GM18508 (cell line): ENCODE measurements around the gene RFTN2.
A peak's percentile ranks its signal among the peaks of the same experiment; 100 is the strongest.
"Not testable (repeated sequence)": the region's sequence is repeated elsewhere in the genome, so short reads cannot be mapped to it uniquely, and the experiment has no call there.

Experiments used
- ATAC-seq: cut with Tn5 transposase; IDR thresholded peaks from one replicate; pipeline ENCODE4 v1.9.1; 2021; ENCODE audit warnings: moderate number of reproducible peaks; ENCODE audit not compliant: insufficient read depth, unreplicated experiment

Gene RFTN2

DNA sequence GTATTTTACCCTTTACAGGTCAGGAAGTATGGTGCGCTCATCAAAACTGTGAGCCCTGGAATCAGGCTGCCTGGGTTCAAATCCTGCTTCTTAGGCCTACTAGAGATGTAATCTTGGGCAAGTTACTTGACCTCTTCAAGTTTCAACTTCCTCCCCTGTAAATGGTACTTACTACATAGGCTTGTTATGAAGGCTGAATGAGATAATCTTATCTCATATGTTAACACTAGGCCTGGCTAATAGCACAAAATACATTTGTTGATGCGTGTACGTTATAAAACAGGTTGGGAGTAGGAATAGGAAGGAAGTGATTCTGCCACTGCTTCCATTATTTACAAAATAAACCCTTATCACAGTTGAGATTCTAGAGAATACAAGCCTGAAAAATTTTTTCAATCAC lies 1.7 kb upstream of the RFTN2 start:
- no peak for ATAC-seq

DNA sequence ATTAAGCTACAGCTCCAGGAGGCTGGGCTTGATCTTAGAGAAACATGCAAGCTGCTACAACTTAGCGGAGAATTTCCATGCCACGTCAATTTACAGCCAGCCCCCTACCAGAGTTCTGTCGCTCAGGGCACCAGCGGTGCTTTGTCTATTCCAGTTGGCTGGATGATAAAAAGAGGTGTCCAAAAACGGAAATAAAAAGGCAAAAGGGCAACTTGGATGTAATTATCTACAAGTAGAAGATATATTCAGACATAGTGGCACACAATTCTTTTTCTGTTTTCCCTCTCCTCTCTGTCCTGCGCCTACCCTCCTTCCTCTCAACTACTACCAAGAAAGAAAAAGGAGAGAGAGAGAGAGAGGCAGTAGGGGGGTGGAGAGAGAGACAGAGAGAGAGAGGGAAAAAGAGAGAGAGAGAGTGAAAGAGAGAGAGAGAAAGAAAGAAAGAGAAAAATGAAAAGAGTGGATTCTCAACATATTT lies 363 bp upstream of the RFTN2 start:
- ATAC-seq: no peak

DNA sequence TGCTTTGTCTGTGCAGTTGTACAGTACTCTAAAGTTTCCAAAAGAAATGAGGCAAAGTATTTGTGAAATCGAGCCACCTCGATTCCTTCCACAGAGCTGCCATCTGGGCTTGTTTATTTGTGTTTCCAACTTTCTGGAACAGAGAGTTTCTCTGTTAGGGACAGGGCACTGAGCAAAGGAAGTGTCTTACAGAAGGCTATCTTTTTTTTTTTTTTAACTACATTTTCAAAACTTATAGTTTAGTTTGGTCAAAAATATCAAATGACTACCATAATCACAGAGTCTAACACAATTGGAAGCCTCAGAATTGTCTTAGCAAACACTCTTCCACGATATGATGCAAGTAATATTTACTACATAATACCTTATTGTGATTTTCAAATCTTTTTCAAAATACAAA lies 796 bp downstream of the RFTN2 start:
- no peak for ATAC-seq

DNA sequence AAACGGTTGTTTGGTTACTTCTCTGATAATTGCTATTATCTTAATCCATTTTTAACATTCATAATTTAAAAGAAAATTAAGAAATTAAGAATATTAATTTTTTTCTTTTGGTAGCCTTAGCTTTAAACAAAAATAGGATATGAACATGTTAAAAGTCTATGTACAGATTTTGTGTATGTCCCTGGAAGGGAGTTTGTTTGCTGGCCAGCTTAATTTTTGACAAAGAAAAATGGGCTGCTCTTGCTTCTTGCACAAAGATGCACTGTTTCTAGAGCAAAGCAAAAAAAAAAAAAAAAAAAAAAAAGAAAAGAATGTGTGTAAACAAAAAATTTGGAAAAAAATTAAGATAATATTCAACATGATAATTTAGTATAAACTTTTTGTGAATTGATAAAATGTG lies 1.3 kb downstream of the RFTN2 start:
- no peak for ATAC-seq

DNA sequence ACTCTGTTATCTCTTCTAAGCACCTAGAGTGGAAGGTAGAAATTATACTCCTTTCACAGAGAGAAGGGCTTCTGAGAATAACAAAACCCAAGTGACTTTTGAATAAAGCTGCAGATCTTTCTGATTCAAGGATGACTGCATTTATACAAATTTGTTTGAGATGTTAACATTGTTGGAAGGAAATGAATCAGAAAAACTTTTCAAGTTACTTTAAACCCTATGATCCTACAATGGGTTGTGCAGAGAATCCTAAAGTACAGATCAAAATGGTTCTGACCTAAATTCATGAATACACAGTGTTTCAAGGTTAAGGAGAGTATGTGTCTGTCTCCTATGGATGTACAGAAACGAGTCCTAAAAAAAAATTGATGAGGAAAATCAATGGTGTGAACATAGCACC lies 1.8 kb downstream of the RFTN2 start:
- no peak for ATAC-seq

DNA sequence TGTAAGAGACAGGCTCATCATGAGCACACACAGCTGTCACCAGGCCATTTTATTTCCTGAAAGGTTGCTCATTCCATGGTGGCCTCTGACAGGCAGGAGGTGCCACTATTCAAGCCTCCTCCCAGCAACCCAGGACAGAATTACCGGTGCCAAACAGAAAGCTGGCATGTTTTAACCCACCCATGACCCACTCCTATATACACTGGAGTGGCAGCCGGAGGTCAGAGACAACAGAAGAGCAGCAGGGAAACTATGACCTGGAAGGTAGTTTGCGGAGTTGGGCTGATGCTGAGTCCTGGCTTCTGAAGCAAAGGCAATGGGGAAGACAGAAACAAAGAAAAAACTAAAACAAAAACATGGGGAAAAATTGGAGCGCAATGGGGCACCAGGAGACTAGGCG lies 2.3 kb downstream of the RFTN2 start:
- ATAC-seq: no peak

DNA sequence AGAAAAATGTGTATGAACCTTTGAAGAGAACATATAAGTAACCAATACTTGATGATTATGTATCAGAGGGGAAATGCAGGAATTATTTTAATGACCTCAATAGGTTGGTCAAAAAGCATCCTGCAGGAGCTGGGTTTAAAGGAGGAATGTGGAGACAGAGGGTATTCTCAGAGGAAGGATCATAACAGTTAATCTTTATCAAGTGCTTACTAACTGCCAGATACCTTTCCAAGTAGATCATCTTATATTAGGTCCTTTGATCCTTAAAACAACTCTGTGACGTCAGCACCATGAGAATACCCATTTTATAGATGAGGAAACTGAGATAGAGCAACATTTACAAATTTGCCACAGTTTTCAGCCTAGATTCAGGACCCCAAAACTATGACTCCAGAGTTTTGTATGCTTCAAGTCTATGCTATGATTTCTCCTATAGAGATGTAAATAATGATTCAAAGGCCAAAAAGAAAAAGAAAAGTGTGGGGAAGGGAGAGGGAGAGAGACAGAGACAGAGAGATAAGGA lies 3.0 kb downstream of the RFTN2 start:
- ATAC-seq: no peak

DNA sequence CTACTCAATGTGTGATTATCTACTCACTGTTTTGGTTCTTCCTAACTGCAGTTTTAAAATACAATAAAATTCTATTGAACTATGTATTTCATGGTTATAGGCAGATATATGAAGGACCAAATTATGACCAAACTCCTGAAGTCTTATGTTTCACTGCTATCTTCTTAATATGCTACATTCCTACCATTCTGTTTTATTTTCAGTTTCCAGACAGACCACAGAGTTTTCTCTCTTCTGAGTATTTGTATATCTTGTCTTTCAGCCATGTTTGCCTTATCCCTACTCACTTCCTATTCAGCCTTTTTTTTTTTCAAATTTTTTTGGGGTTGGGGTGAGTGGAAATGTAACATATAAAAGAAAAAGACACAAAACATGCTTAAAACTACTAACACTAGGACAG lies 6.3 kb downstream of the RFTN2 start:
- no peak for ATAC-seq

DNA sequence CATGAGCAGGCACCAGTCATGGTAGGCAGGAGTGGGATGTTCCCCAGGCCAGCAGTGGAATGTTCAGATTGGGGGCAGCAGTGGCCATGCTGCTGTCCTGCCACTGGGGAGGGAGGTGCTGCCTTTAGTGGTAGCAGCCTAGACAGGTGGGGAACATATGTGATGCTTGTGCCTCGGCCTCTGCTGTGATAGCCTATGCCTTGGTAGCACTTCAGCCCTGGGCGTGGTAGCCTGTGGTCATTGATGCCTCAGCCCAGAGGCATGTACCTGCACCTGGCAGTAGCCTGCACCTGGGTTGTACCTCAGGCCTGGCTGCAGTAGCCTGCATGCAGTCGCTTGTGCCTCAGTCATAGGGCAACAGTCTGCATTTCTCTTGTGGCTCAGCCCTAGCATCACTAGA lies 7.1 kb downstream of the RFTN2 start:
- no peak for ATAC-seq

DNA sequence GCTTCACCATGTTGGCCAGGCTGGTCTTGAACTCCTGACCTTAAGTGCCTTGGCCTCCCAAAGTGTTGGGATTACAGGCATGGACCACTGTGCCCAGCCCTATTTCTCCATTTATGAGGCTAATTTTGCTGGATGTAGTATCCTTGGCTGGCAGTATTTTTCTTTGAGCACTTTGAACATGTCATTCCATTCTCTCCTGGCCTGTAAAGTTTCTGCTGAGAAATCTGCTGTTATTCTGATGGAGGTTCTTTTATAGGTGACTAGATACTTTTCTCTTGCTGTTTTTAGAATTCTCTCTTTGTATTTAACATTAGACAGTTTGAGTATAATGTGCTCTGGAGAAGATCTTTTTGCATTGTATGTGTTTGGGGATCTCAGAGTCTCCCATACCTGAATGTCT lies 9.1 kb downstream of the RFTN2 start:
- ATAC-seq: no peak

DNA sequence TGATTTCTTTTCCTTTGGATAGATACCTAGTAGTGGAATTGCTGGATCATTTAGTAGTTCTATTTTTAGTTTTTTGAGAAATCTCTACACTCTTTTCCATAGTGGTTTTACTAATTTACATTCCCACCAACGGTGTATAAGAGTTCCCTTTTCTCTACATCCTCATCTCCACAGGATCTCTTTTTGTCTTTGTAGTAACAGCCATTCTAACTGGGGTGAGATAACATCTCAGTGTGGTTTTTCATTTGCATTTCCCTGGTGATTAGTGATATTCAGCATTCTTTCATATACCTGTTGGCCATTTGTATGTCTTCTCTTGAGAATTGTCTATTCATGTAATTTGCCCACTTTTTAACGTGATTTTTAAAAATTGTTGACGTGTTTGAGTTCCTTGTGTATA lies 13.8 kb downstream of the RFTN2 start:
- ATAC-seq: no peak

DNA sequence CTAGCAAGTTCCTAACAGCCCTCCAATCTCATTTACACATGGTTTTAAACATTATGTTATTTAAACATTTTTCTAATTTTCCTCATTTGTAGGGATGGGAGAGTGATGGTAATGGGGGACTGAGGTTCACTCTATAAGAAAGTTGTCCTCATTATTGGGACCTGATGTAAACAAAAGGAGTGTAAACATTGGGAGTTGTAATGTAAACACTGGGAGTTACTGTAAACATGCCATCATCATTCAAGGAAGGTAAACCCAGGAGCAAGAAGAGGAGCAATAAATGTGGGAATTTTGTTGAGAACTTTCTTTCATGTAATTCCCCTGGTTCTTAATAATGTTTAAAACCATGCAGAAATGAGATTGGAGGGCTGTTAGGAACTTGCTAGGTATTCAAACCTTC lies 17.8 kb downstream of the RFTN2 start:
- no peak for ATAC-seq

DNA sequence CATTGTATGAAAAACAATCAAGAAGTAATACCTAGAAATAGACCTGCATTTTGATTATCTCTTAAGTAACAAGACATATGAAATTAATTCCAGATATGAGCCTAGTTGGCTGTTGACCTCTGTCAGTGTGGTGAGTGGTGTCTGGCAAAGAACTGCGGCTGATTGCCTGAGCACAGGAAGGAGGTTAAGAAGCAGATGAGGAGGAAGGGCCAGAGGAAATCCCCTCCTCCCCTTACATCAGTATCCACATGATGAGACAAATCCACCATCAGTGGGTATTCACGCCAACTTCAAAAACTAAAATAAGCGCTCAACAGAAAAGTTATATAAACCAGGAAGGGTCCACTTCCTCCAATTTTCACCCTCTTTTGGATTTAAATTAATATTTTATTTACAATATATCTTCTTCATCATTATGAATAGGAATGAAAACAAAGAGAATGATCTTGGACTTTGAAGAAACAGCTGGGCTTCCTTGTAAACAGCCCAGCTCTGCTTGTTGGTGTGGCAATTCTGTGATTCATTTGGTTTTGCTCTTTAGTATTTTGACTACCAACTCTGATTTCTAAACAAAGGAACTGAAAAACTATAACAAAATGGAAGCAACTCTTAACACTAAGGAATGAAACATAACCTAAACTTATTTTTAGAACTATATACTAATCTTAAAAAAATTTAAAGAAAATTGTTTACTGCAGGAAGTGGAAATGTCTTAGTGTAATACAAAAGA lies 27.3 kb downstream of the RFTN2 start:
- ATAC-seq: no peak

DNA sequence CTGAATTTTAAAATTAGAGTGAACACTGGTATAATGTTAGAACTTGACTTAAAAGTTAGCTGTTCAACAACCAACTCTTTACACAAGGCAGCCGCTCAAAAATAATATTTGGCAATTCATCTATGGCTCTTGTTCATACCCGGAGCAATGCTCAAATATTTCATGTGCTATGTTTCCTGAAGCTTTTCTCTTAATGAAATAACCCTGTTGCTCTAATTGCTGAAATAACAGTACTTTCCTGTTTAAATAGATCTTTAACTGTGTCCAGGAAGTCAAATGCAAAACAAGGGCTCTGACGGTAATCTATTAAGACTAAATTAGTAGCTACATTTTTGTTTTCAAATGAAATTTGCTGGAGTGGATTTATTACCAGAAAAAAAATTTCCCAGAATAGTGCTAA lies 33.7 kb downstream of the RFTN2 start:
- no peak for ATAC-seq

DNA sequence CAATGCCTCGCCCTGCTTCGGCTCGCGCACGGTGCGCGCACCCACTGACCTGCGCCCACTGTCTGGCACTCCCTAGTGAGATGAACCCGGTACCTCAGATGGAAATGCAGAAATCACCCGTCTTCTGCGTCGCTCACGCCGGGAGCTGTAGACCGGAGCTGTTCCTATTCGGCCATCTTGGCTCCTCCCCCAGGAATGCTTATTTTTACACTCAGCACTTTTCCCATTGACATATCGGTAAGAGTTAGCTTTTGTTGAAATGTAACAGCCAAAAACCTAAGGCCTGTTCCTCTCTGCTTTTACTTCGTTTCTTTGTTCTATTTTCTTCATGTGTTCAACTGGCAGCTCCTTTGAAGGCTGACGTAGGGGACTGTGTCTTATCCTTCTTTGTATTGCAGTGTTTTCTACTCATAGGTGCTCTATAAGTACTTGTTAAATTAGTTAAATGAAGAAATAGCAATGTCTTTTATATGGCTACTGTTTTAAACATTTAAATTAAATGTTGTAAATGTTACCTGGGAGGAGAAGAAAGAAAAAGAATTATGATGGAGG lies 34.7 kb downstream of the RFTN2 start:
- not testable (repeated sequence) for ATAC-seq

DNA sequence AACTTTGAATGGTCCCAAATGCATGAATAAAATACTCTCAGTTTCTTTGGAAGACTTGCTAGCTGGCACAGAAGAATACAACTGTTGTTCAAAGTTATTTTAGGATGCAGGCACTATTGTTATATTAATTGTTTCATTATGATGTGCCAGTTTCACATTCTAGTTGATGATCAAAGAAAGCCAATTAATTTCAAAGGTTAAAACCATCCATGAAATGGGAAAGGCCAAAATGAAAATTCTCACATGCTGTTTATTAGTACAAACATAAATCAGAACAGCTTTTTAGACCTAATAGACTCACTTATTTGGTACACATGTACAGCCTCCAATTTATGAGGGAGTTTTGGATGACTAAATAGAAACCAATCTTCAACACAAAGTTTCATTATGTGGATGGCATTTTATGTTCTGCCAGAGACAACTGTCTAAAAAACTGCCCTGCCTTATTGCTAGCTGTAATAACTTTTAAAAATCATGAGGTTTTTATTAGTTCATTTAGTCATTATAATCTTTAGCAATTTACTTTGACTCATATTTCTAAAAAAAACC lies 42.2 kb downstream of the RFTN2 start:
- ATAC-seq: no peak

DNA sequence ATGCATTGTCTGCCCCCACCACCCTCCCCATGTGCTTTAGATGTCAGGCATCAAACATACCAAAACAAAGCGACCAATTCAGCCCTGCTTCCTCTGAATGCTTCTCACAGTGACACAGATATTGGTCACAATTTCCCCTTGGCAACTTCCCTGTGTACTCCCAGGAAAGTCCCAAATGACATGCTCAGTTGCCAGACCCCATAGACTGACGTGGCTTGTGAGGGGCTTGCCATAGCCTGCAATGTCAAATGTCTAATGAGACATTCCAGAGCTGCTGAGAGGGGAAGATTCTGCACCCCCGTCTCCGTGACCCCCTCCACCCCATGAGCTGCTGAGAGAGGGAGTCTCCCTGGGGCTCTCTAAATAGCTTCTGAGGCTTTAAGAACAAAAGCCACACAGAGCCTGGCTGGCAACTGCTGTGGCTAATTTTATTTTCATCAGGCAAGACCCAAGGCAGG lies 47.3 kb downstream of the RFTN2 start:
- no peak for ATAC-seq

DNA sequence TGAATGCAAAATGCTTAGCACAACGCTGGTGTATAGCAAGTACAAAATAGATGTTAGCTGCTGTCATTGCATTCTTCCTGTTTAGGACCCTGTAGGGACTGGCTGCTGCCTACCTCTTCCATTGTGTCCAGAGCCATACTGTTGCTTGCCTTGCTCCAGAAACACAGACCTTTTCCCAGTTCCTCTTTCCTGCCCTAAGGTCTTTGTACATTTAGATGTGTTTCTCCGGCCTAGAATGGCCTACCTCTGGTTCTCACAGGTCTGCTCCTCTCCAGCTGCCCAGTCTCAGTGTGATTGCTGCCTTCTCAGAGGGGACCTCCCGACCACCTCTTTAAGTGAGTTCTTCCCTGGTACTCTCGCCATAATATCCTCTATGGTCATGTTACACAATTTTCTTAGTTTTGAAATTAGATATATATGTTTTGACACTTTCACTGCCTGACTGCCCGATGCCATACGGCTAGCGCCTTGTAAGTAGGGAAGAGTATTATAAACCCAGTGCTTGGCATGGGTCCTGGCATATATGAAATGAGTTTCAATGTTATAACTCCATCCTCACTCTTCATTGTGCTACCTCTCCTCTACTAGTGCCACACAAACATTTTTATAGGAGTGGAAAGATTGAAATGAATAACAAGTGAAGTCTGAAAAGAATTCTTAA lies 48.3 kb downstream of the RFTN2 start:
- ATAC-seq: no peak

DNA sequence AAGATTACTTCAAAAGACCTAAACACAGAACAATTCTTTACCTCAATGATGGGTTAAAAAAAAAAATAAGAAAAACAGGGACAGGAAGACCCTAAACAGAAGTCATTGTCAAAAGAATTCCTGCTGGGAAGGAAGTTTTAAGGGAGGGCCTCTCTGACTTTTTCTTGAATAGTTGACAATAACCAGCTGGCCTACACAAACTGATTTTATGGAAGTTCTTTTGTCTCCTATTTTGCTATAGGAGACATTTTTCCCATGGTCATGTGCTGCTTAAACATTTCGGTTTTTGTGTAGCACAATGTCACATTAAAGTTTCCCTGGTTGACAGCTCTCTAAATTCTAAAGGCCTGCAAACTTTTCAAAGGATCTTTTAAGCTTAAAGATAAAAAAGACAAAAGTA lies 55.3 kb downstream of the RFTN2 start:
- ATAC-seq: no peak

DNA sequence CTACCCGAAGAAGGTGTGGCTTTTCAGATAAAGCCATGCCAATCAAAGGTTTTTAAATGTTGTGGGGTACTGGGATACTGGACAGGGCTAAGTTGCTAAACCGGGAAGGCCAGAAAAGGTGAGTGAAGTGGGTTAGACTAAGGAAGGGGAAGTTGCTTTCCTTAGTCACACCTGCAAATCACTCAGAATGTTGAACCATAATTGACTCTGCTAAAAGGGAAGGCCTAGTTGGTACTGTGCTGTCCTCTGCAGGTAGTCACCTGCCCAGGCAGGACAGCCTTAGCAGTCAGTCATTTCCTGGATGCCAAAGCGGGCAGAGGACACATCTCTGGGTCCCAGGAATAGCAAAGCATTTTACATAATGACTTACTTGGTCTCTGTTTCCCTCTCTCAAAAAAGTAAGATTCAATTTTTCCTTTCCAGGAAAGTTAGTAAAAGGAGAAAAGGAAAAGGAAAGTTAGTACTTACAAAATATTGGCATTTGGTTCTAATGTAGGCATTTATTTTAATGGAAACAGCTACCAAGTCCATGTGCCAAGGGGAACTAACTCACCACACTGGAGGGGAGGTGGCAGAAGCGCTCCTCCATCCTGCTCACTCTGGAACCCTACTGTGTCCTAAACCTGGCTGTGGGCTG lies 60.3 kb downstream of the RFTN2 start:
- ATAC-seq: peak; percentile 72

DNA sequence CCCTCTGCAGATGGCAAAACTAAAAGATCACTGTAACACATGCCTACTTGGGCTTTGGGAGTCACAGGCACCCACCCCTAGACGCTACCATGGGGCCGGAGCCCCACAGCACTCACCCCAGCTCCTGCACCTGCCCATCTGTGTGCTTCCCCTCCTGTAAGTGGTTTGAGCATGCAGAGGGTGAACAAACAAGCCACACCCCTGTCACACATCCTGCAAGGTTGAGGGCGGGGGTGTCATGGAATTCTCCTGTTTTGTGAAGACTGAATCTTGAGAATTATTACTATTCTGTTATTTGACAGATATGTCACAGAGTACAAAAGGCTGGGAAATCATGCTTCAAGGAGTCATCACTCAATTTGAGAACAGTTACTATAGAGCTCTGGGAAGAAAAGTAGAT lies 60.9 kb downstream of the RFTN2 start:
- peak; percentile 12 for ATAC-seq
